Metanephros (tissue), 1 donor: ENCODE results near the gene SNPH. TPM values are rescaled to one million over a fixed set of nuclear protein-coding genes. Genes with fewer than 3 reads are reported as not detected.

ENCODE experiments used
- total RNA-seq: library from RNA; depleted of rRNA; stranded (reverse); fragments of >200 nt; gene quantifications from one replicate; pipeline ENCODE4 v1.2.3, GENCODE V29; 2014

SNPH gene, protein sequence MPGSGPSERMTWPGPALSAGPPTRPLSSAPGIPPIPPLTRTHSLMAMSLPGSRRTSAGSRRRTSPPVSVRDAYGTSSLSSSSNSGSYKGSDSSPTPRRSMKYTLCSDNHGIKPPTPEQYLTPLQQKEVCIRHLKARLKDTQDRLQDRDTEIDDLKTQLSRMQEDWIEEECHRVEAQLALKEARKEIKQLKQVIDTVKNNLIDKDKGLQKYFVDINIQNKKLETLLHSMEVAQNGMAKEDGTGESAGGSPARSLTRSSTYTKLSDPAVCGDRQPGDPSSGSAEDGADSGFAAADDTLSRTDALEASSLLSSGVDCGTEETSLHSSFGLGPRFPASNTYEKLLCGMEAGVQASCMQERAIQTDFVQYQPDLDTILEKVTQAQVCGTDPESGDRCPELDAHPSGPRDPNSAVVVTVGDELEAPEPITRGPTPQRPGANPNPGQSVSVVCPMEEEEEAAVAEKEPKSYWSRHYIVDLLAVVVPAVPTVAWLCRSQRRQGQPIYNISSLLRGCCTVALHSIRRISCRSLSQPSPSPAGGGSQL
- 3.6 TPM for total RNA-seq

DNA sequence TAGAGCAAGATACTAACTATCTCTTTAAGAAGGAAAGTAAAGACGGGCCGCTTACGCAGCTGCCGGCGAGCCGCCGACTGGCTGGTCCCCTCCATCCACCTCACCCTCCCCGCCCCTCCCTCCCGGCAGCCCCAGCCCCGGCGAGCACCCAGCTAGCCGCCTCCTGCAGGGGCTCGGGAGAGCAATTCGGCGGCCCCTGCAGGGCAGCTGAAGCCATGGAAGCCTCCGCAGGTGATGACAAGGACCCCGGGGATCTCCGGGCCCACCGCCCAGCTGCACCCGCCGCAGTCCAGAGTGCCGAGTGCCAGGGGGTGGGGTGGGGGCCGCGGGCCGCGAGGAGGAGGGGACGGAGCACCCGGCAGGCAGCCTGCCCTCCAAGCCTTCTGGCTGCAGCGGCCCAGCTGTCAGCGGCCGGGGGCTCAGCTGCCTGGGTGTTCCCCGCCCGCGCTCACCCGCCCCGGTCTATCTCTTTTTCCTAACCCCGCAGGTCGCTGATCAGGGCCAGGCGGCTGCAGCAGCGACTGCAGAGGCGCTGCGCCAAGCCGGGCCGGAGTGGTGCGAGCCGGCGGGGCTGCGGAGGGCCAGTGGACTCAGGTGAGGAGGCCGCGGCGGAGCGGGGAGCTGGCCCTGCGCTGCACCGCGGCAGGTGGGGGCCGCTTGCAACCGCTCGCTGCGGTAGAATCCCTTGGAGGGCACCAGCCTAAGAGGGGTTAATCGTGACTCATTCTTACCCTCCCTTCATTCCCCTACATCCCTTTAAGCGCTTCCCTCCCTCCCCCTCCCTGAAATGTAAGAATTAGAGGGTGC, at the start of gene SNPH:
SNPH (plus strand) TSS at position 128 of the 807 bp plus-strand sequence. CDS start 29,946 bp downstream, outside the sequence.

DNA sequence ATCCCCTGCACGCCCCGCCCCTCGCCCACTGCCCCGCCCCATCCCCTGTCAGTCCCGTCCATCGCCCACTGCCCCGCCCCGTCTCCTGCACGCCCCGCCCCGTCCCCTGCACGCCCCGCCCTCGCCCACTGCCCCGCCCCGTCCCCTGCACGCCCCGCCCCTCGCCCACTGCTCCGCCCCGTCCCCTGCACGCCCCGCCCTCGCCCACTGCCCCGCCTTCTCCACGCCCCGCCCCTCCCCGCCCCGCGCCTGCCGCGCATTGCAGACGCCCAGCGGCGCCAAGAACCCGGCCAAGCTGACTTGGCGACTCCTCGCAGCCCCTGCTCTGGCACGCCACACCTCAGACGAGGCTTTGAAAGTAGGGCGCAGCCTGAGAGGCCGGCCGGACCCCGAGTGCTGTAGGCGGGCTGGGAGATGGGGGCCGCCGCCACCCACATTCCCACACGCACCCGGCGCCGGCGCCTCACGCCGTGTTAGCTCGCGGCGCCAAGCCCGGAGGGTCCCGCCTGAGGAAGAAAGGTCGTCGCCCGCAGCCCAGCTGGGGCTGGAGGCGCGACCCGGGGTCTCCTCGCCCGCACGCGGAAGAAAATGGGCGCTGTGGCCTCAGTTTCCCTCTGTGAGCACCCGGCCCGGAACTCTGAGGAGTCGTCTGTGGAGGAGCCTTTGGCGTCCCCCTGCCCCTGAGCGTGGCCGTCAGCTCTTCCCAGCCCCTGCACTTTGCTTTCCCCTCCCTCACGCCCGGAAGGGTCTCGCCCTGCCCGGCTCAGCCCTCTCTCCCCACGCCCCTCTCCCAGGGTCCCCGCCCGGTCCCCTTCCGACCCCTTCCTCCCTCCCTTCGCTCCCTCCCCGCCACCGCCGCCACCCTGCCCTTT, 40.1 kb upstream of the SNPH start, which contains the start of gene RAD21L1:
RAD21L1 (plus strand) TSS at position 262 of the 872 bp plus-strand sequence. CDS start 2,410 bp downstream, outside the sequence.

DNA sequence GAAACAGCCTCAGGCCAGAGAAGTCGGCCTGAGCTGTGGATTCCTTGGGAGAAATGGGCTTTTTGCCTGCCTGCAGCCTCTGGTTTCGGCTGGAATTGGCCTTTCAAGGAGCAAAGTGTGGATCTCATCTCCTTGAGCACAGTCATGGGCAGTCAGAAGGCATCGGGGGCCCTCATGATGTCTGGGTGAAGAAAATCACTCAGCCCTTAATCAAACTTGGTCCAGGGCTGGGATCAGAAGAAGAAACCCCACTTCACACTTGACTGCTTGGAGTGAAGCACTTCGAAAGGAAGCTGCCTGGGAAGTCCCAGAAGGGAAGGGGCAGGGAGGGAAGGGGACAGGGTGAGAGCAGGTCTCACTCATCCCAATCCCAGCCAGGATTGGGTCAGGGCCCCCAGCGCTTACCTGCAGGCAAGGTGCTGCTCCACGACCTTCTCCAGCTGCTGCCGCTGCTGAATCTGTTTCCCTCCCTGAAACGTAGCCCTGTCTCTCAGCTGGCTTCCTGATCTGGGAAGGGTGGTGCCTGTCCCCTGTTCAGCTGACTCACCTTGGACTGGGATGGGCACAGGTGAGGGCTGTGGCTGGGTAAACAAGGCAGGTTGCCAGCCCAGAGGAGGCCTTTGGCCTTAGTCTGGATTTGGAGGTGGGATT, 62.7 kb downstream of the SNPH start, which contains the start of gene SDCBP2:
SDCBP2 (minus strand) TSS at position 460 of the 651 bp plus-strand sequence. CDS start 8,723 bp downstream, outside the sequence.

Other genes with a start within 250 kb of the SNPH start
- gene PSMF1, start 147.7 kb upstream of the SNPH start, total RNA-seq: 49.5 TPM
- gene TMEM74B, start 81.3 kb upstream of the SNPH start, total RNA-seq: 2.7 TPM
- gene C20orf202, start 62.8 kb upstream of the SNPH start, total RNA-seq: 0.47 TPM
- not detected for gene RAD21L1, start 40.2 kb upstream of the SNPH start, total RNA-seq
- 2.5 TPM for gene SDCBP2, start 62.8 kb downstream of the SNPH start, total RNA-seq
- 125 TPM for gene FKBP1A, start 126.8 kb downstream of the SNPH start, total RNA-seq
- 35.8 TPM for gene NSFL1C, start 200.6 kb downstream of the SNPH start, total RNA-seq
- 5.5 TPM for gene SIRPB2, start 225.1 kb downstream of the SNPH start, total RNA-seq